ENCODE data around the gene FAM83G. TPM values are rescaled to one million over a fixed set of nuclear protein-coding genes. Genes with fewer than 3 reads are reported as not detected.
A peak's percentile ranks its signal among the peaks of the same experiment; 100 is the strongest.

FAM83G gene
- total RNA-seq, 2 experiments from 2014 or later = 5.0 to 10.4 TPM

DNA sequence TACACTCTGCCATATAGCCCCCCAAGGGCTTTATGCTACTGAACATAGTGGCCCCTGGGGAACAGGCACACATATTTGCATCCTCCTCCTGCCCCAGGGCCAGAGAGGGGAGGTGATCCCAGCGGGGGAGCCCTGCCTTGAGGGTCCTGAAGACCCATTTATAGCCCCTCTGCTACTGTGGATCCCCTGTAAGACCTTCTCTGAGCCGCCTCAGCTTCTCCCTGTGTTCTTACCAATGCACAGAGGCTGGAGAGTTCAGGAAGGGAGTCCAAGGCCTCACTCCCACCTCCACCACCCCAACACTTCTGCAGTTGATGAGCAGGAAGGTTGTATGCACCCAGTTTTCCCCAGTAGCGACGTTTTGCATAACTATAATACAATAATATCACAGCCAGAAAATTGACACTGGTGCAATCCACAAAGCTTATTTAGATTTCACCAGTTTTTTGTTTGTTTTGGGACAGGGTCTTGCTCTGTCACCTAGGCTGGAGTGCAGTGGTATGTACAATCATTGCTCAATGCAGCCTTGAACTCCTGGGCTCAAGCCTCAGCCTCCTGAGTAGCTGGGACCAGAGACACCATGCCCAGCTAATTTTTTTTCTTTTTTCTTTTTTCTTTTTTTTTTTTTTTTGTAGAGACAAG, 1.3 kb upstream of the FAM83G start:
- BruUV-seq (replicated peaks) = no TSS peak
- H3K9me2 ChIP-seq (ENCODE audit: insufficient read depth, low read length) = no peaks in the 10 kb centered on the region
- no peaks in the 10 kb centered on the region for H3K36me3 ChIP-seq (ENCODE audit: insufficient read depth, low read length)
- no peak overlapping the region for H3K27ac ChIP-seq (ENCODE audit: low read depth, low read length, poor library complexity, severe bottlenecking)
- H3K4me2 ChIP-seq (ENCODE audit: low read length) = no peak overlapping the region
- TF ChIP-seq EZH2phosphoT487 (IDR thresholded peaks at IDR 0.05; ENCODE audit: borderline replicate concordance, low read depth, low read length) (no peak), CTCF (conservative IDR thresholded peaks at IDR 0.05; ENCODE audit: low read length) (no peak)
- H3K9me3 ChIP-seq (ENCODE audit: low read length) = peaks cover 6% of the 10 kb centered on the region; the same call in 1 of the 2 replicates
- no peak overlapping the region for H3K4me3 ChIP-seq (ENCODE audit: low read depth, low read length, poor library complexity, severe bottlenecking)
- no peaks in the 10 kb centered on the region for H3K79me2 ChIP-seq (ENCODE audit: insufficient read depth, low read depth, low read length)
- ChIA-PET POLR2A (no interaction called here), CTCF (ENCODE audit: unreplicated experiment) (no interaction called here)
- DNase-seq (ENCODE audit: low spot score) = no peak
- peaks cover 35% of the 10 kb centered on the region for H3K4me1 ChIP-seq (ENCODE audit: insufficient read depth, low read length, poor library complexity, severe bottlenecking)
- no peak overlapping the region for H2AFZ ChIP-seq (ENCODE audit: low read length)
- intact Hi-C loops (cut with micrococcal nuclease; ENCODE audit: unreplicated experiment) = loop anchor here (10.0 kb wide), 1 partner anchor 71 kb away; no protein-coding TSS in a partner anchor
- no peaks in the 10 kb centered on the region for H4K20me1 ChIP-seq (ENCODE audit: insufficient read depth, low read length)

DNA sequence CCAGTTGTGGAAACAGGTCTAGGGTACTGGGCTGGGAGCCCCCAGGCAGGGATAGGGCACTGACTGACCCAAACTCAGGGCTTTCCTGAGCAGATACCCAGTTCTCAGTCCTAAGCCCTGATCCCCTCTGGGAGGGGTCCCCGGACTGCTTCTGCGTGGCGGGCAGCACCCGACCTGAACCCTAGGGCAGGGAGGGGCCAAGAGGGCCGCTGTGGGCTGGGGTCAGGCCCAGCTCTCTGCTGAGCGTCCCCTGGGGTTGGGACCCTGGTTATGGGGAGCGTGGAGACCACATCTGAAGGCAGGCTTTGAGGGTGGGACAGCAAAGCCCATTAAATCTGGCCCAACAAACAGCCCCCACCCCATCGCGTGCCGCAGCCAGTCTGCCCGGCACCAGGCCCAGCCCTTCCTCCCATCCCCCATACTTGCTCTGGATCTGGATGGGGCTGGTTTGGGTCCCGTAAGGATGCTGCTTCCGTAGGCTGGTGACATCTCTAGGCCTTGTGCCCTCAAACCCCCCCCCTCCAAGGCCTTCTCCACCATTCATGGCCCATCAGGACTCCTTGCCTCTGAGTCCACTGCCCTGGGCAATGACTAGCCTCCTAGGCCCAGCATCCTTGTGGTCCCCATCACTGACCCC, 691 bp upstream of the FAM83G start:
- no peak for TF ChIP-seq CTCF (conservative IDR thresholded peaks at IDR 0.05; ENCODE audit: low read length)
- TF ChIP-seq EZH2phosphoT487 (IDR thresholded peaks at IDR 0.05; ENCODE audit: borderline replicate concordance, low read depth, low read length) = no peak
- peak overlapping the region; percentile 59; the same call in 1 of the 2 replicates for H2AFZ ChIP-seq (ENCODE audit: low read length)
- H3K27ac ChIP-seq (ENCODE audit: low read depth, low read length, poor library complexity, severe bottlenecking) = no peak overlapping the region
- H3K36me3 ChIP-seq (ENCODE audit: insufficient read depth, low read length) = no peaks in the 10 kb centered on the region
- BruUV-seq (replicated peaks) = no TSS peak
- peaks cover 35% of the 10 kb centered on the region for H3K4me1 ChIP-seq (ENCODE audit: insufficient read depth, low read length, poor library complexity, severe bottlenecking)
- no peaks in the 10 kb centered on the region for H3K79me2 ChIP-seq (ENCODE audit: insufficient read depth, low read depth, low read length)
- intact Hi-C loops (cut with micrococcal nuclease; ENCODE audit: unreplicated experiment) = loop anchor here (10.0 kb wide), 1 partner anchor 70 kb away; no protein-coding TSS in a partner anchor
- peaks cover 6% of the 10 kb centered on the region; the same call in 1 of the 2 replicates for H3K9me3 ChIP-seq (ENCODE audit: low read length)
- H4K20me1 ChIP-seq (ENCODE audit: insufficient read depth, low read length) = no peaks in the 10 kb centered on the region
- peak overlapping the region; percentile 71 for H3K4me3 ChIP-seq (ENCODE audit: low read depth, low read length, poor library complexity, severe bottlenecking)
- no peaks in the 10 kb centered on the region for H3K9me2 ChIP-seq (ENCODE audit: insufficient read depth, low read length)
- ChIA-PET POLR2A (no interaction called here), CTCF (ENCODE audit: unreplicated experiment) (no interaction called here)
- H3K4me2 ChIP-seq (ENCODE audit: low read length) = peak overlapping the region; percentile 90
- DNase-seq (ENCODE audit: low spot score) = no peak
